ENCODE measurements around the gene ULK4. TPM values are rescaled to one million over a fixed set of nuclear protein-coding genes. Genes with fewer than 3 reads are reported as not detected.

Gene ULK4
- total RNA-seq, 1 experiment from 2014 or later: 8.7 TPM

DNA sequence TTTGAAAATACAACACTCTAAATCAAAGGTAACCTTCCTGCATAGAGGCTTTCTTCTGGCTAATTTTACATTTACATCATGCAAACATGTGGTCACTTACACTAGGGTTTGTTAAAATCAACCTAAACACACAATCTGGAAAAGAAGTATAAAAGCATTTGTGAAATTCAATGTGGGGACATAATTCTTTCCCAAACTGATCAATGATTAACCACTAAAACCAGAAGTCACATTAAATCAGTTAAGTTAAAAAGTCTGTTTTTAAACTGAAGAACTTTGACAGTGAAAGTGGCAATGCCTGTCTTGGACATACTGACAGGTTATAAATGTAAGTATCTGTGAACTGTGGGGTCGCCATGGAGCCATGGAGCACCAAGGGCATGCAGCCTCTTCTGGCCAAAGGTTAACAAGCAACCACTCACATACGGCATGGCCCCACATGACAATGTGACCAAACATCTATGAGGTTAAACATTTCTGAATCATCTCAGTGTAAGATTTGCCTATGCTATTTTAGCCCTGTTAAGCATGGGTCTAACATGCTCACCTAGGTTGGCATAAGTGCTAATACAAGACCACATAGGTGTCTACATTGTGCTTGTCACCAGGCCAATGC is 484.4 kb downstream of the ULK4 start:
- Histone ChIP-seq H3K79me2 (ENCODE audit: low read depth) (no peaks in the 10 kb centered on the region), H3K27ac (no peak overlapping the region), H3K9me3 (ENCODE audit: insufficient read depth, low read depth) (peaks cover 4% of the 10 kb centered on the region; the same call in 1 of the 2 replicates), H2AFZ (no peak overlapping the region), H3K9me2 (ENCODE audit: insufficient read depth) (no peaks in the 10 kb centered on the region), H3K4me1 (replicated peaks; ENCODE audit: insufficient read depth) (no peaks in the 10 kb centered on the region), H3K4me3 (no peak overlapping the region), H3K4me2 (no peak overlapping the region), H3K27me3 (ENCODE audit: insufficient read depth, low read depth) (no peaks in the 10 kb centered on the region), H4K20me1 (ENCODE audit: insufficient read depth) (no peaks in the 10 kb centered on the region), H3F3A (ENCODE audit: insufficient read depth, low read depth) (no peaks in the 10 kb centered on the region), H3K36me3 (ENCODE audit: low read depth) (no peaks in the 10 kb centered on the region)
- no TSS peak for BruUV-seq (replicated peaks)
- ChIA-PET POLR2A (ENCODE audit: unreplicated experiment) (no interaction called here), CTCF (no interaction called here)
- intact Hi-C loops (cut with micrococcal nuclease; ENCODE audit: unreplicated experiment): no loop called here
- no peak for TF ChIP-seq EZH2 (IDR thresholded peaks at IDR 0.05; ENCODE audit: low read depth)
- TF ChIP-seq, protein P1, sequence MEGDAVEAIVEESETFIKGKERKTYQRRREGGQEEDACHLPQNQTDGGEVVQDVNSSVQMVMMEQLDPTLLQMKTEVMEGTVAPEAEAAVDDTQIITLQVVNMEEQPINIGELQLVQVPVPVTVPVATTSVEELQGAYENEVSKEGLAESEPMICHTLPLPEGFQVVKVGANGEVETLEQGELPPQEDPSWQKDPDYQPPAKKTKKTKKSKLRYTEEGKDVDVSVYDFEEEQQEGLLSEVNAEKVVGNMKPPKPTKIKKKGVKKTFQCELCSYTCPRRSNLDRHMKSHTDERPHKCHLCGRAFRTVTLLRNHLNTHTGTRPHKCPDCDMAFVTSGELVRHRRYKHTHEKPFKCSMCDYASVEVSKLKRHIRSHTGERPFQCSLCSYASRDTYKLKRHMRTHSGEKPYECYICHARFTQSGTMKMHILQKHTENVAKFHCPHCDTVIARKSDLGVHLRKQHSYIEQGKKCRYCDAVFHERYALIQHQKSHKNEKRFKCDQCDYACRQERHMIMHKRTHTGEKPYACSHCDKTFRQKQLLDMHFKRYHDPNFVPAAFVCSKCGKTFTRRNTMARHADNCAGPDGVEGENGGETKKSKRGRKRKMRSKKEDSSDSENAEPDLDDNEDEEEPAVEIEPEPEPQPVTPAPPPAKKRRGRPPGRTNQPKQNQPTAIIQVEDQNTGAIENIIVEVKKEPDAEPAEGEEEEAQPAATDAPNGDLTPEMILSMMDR (conservative IDR thresholded peaks at IDR 0.05): no peak
- no peak for DNase-seq

DNA sequence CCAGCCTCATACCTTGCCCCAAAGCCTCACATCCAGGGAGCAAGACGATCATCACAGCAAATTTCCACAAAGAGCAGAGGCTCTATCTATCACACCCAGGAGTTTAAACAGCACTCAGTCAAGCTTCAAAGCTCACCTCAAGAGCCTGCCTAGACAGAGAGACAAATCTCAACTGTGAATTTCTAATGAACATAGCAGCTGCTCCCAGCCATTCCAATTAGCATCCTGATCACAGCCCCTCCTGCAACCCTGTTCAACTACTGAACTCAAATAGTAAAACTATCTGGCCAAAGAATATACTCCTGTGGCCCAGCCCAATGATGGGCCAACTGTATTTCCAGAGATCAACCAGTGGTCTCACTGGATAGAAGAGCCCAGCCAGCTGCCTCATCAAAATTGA is 492.8 kb downstream of the ULK4 start:
- Histone ChIP-seq H3K9me3 (ENCODE audit: insufficient read depth, low read depth) (peaks cover 11% of the 10 kb centered on the region; the same call in 1 of the 2 replicates), H3K27me3 (ENCODE audit: insufficient read depth, low read depth) (no peaks in the 10 kb centered on the region), H4K20me1 (ENCODE audit: insufficient read depth) (no peaks in the 10 kb centered on the region), H3K9me2 (ENCODE audit: insufficient read depth) (no peaks in the 10 kb centered on the region), H2AFZ (no peak overlapping the region), H3K4me2 (no peak overlapping the region), H3K79me2 (ENCODE audit: low read depth) (no peaks in the 10 kb centered on the region), H3K4me3 (no peak overlapping the region), H3K36me3 (ENCODE audit: low read depth) (no peaks in the 10 kb centered on the region), H3K27ac (no peak overlapping the region), H3F3A (ENCODE audit: insufficient read depth, low read depth) (no peaks in the 10 kb centered on the region), H3K4me1 (replicated peaks; ENCODE audit: insufficient read depth) (no peaks in the 10 kb centered on the region)
- intact Hi-C loops (cut with micrococcal nuclease; ENCODE audit: unreplicated experiment): no loop called here
- TF ChIP-seq EZH2 (IDR thresholded peaks at IDR 0.05; ENCODE audit: low read depth): no peak
- TF ChIP-seq, protein P1 (conservative IDR thresholded peaks at IDR 0.05): no peak
- no TSS peak for BruUV-seq (replicated peaks)
- CTCF ChIA-PET: no interaction called here
- POLR2A ChIA-PET (ENCODE audit: unreplicated experiment): no interaction called here
- no peak for DNase-seq

DNA sequence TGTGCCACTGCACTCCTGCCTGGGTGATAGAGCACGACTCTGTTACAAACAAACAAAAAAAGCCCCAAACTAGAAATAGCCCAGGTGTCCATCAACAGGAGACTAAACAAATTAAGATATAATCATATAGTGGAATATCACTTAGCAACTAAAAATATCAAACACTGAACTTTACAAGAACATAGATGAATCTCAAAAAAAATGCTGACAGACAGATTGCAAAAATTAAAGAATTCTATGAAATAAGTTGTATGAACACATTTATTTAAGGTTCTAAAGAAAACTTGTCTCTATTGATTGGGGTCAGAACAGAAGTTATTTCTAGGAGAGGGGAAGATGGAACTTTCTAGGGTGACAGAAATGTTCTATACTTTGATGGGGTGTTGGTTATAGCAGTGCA is 494.4 kb downstream of the ULK4 start:
- Histone ChIP-seq H3K36me3 (ENCODE audit: low read depth) (no peaks in the 10 kb centered on the region), H3K4me3 (no peak overlapping the region), H3F3A (ENCODE audit: insufficient read depth, low read depth) (no peaks in the 10 kb centered on the region), H4K20me1 (ENCODE audit: insufficient read depth) (no peaks in the 10 kb centered on the region), H3K27ac (no peak overlapping the region), H2AFZ (no peak overlapping the region), H3K4me2 (no peak overlapping the region), H3K4me1 (replicated peaks; ENCODE audit: insufficient read depth) (no peaks in the 10 kb centered on the region), H3K9me3 (ENCODE audit: insufficient read depth, low read depth) (peaks cover 7% of the 10 kb centered on the region; the same call in 1 of the 2 replicates), H3K79me2 (ENCODE audit: low read depth) (no peaks in the 10 kb centered on the region), H3K27me3 (ENCODE audit: insufficient read depth, low read depth) (no peaks in the 10 kb centered on the region), H3K9me2 (ENCODE audit: insufficient read depth) (no peaks in the 10 kb centered on the region)
- intact Hi-C loops (cut with micrococcal nuclease; ENCODE audit: unreplicated experiment): no loop called here
- DNase-seq: no peak
- ChIA-PET POLR2A (ENCODE audit: unreplicated experiment) (no interaction called here), CTCF (no interaction called here)
- no peak for TF ChIP-seq EZH2 (IDR thresholded peaks at IDR 0.05; ENCODE audit: low read depth)
- TF ChIP-seq, protein P1 (conservative IDR thresholded peaks at IDR 0.05): no peak
- no TSS peak for BruUV-seq (replicated peaks)
